ENCODE measurements around the gene TRAPPC10. TPM values are rescaled to one million over a fixed set of nuclear protein-coding genes. Genes with fewer than 3 reads are reported as not detected.

TRAPPC10 gene
- total RNA-seq, 1 experiment from 2014 or later = 31.5 TPM

- intact Hi-C loops (cut with micrococcal nuclease) = no loop called here
- ChIA-PET POLR2A (interaction anchor here (0.7 kb wide), 1 partner anchor 35 kb away, joined by 3 read pairs; the partner anchor contains the start of gene TRAPPC10), RAD21 (ENCODE audit: low non-redundant PET in 1 of 2, low total read pairs in 2 of 2, uncharacterized antibody in 2 of 2, unreplicated experiment in 2 of 2) (no interaction called here), CTCF (no interaction called here)
- TF ChIP-seq TCF7L2 (IDR thresholded peaks at IDR 0.05; ENCODE audit: borderline replicate concordance, extremely low read depth, insufficient read depth, insufficient read length) (no peak), JUND (IDR thresholded peaks at IDR 0.05) (no peak), EZH2 (IDR thresholded peaks at IDR 0.05) (no peak), CTCF (IDR thresholded peaks at IDR 0.05 in 2 of 3, conservative IDR thresholded peaks at IDR 0.05 in 1 of 3; ENCODE audit: borderline replicate concordance in 1 of 3, insufficient read depth in 1 of 3, low read depth in 2 of 3, low read length in 2 of 3) (no peak), FOSL1 (IDR thresholded peaks at IDR 0.05; ENCODE audit: low read depth) (no peak), YY1 (IDR thresholded peaks at IDR 0.05; ENCODE audit: extremely low read depth, insufficient replicate concordance, low read depth, low read length) (no peak), POLR2A (IDR thresholded peaks at IDR 0.05; ENCODE audit: borderline replicate concordance, extremely low read depth, insufficient read depth, insufficient read length) (no peak), ZBTB33 (IDR thresholded peaks at IDR 0.05; ENCODE audit: extremely low read depth, insufficient replicate concordance, low read length) (no peak), ZNF274 (IDR thresholded peaks at IDR 0.05; ENCODE audit: low read depth, low read length) (no peak), SP1 (IDR thresholded peaks at IDR 0.05; ENCODE audit: low read depth) (no peak), SRF (IDR thresholded peaks at IDR 0.05; ENCODE audit: low read depth) (no peak), MAX (IDR thresholded peaks at IDR 0.05) (no peak), CBX3 (IDR thresholded peaks at IDR 0.05; ENCODE audit: low read depth) (no peak), ZFX (IDR thresholded peaks at IDR 0.05) (no peak), REST (IDR thresholded peaks at IDR 0.05; ENCODE audit: low read depth) (no peak), EGR1 (IDR thresholded peaks at IDR 0.05; ENCODE audit: low read depth) (no peak), ATF3 (IDR thresholded peaks at IDR 0.05) (no peak), EZH2phosphoT487 (IDR thresholded peaks at IDR 0.05; ENCODE audit: borderline replicate concordance) (no peak)
- Histone ChIP-seq H4K20me1 (ENCODE audit: insufficient read depth) (no peaks in the 10 kb centered on the region; the same call in 1 of the 2 replicates), H3K9me2 (ENCODE audit: insufficient read depth) (no peaks in the 10 kb centered on the region), H3K4me1 (ENCODE audit: control insufficient read depth in 1 of 2, insufficient read depth in 2 of 2, low read length in 2 of 2) (no peaks in the 10 kb centered on the region), H3K27ac (ENCODE audit: low read depth, low read length) (no peak overlapping the region), H3K27me3 (ENCODE audit: insufficient read depth, low read length) (no peaks in the 10 kb centered on the region), H3K4me2 (ENCODE audit: low read length) (no peak overlapping the region), H3K36me3 (ENCODE audit: control insufficient read depth in 1 of 2, insufficient read depth in 2 of 2, low read length in 2 of 2) (no peaks in the 10 kb centered on the region; a peak in 1 of 4 replicates), H3K4me3 (replicated peaks in 1 of 2; ENCODE audit: low read depth in 1 of 2, low read length in 2 of 2) (no peak overlapping the region), H2AFZ (ENCODE audit: low read depth, low read length, poor library complexity, severe bottlenecking) (no peak overlapping the region), H3K9ac (ENCODE audit: low read length) (no peak overlapping the region), H3K79me2 (ENCODE audit: insufficient read depth, low read length) (peaks cover 57% of the 10 kb centered on the region), H3K9me3 (ENCODE audit: control insufficient read depth in 1 of 2, insufficient read depth in 1 of 2, low read depth in 1 of 2, low read length in 2 of 2) (no peaks in the 10 kb centered on the region)
- no peak for DNase-seq (ENCODE audit: low read depth, low spot score)
- no TSS peak for BruUV-seq (replicated peaks)
- no peak for ATAC-seq
These were observed 34.6 kb downstream of the TRAPPC10 start for GRCh38 chr21:44046734-44047133.
